ENCODE data around the gene AURKAIP1.
A peak's percentile ranks its signal among the peaks of the same experiment; 100 is the strongest.

AURKAIP1 gene

DNA sequence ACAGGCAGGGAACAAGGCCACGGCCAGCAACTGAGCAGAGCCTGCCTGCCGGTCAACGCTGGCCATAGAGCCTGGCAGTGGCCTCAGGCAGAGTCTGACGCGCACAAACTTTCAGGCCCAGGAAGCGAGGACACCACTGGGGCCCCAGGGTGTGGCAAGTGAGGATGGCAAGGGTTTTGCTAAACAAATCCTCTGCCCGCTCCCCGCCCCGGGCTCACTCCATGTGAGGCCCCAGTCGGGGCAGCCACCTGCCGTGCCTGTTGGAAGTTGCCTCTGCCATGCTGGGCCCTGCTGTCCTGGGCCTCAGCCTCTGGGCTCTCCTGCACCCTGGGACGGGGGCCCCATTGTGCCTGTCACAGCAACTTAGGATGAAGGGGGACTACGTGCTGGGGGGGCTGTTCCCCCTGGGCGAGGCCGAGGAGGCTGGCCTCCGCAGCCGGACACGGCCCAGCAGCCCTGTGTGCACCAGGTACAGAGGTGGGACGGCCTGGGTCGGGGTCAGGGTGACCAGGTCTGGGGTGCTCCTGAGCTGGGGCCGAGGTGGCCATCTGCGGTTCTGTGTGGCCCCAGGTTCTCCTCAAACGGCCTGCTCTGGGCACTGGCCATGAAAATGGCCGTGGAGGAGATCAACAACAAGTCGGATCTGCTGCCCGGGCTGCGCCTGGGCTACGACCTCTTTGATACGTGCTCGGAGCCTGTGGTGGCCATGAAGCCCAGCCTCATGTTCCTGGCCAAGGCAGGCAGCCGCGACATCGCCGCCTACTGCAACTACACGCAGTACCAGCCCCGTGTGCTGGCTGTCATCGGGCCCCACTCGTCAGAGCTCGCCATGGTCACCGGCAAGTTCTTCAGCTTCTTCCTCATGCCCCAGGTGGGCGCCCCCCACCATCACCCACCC is 43.7 kb downstream of the AURKAIP1 start, which contains the start of gene TAS1R3:
TAS1R3 (plus strand) TSS at position 213 of the 898 bp plus-strand sequence; CDS start at position 279, 66 bp downstream.
- no peak for DNase-seq

DNA sequence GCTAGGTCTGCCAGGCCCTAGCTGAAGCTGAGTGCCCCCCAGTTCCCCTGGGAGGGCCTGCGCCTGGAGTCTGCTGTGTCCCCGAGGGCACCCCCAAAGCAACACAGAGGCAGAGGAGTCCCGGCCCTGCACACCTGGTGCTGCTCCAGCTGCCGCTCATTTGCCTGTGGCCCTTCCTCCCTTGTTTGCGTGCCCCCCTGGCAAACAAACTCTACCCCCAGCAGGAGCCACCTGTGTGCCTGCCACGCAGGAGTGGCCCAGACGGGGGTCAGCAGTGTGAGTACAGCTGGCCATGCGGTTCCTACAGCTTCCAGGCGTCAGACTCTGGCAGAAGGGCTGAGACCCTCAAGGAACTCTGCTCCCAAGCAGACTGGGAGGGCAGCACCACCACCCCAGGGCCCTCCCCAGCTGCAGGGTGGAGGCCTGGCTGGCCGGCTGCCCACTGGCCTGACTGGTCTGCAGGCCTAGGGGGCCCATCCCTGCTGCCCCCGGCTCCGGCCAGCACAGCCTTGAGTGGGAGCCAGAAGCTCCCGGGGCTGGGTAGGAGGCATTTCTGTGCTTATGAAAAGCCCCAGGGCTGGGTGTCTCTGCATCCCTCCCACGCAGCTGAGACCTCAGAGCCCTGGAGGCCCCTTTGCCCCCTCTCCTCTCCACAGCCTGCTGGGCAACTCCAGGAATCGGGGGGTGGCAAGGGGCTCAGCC is 44.5 kb downstream of the AURKAIP1 start:
- no peak for DNase-seq

DNA sequence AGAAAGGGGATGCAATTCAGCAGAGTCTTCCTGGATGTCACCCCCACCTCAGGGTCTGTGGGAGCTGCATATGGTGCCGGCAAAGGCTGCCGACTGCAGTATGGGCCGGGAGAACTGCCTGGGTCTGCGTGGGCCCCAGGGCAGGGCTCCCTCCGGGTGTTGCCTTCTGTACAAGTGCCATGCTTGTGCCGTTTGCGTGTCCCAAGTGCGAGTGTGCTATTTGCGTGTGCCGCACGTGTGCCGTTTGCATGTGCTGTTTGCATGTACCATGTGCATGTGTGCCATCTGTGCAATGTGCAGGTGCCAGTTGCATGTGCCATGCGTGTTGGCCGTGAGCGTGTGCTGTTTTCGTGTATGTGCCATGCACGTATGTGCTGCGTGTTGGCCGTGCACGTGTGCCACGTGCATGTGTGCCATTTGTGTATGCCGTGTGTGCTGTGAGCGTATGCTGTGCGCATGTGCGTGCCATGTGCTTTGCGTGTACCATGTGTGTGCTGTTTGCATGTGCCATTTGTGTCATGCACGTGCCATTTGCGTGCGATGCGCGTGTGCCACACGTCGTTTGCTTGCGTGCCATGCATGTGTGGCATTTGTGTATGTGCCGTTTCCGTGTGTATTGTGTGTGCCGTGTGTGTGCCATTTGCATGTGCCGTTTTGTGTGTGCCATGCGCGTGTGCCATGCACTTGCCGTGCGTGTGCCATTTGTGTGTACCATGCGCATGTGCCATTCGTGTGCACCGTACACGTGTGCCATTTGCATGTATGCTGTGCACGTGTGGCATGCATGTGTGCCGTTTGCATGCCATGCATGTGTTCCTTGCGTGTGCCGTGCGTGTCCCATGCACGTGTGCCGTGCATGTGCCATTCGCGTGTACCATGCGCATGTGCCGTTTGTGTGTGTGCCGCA is 45.5 kb downstream of the AURKAIP1 start:
- DNase-seq, result no peak

DNA sequence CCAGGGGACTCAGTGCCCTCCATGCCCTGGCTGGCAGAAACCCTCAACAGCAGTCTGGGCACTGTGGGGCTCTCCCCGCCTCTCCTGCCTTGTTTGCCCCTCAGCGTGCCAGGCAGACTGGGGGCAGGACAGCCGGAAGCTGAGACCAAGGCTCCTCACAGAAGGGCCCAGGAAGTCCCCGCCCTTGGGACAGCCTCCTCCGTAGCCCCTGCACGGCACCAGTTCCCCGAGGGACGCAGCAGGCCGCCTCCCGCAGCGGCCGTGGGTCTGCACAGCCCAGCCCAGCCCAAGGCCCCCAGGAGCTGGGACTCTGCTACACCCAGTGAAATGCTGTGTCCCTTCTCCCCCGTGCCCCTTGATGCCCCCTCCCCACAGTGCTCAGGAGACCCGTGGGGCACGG is 46.8 kb downstream of the AURKAIP1 start:
- DNase-seq, result no peak

DNA sequence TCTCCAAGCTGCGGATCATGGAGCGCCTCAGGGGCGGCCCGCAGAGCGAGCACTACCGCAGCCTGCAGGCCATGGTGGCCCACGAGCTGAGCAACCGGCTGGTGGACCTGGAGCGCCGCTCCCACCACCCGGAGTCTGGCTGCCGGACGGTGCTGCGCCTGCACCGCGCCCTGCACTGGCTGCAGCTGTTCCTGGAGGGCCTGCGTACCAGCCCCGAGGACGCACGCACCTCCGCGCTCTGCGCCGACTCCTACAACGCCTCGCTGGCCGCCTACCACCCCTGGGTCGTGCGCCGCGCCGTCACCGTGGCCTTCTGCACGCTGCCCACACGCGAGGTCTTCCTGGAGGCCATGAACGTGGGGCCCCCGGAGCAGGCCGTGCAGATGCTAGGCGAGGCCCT is 47.7 kb downstream of the AURKAIP1 start:
- DNase-seq, result no peak

DNA sequence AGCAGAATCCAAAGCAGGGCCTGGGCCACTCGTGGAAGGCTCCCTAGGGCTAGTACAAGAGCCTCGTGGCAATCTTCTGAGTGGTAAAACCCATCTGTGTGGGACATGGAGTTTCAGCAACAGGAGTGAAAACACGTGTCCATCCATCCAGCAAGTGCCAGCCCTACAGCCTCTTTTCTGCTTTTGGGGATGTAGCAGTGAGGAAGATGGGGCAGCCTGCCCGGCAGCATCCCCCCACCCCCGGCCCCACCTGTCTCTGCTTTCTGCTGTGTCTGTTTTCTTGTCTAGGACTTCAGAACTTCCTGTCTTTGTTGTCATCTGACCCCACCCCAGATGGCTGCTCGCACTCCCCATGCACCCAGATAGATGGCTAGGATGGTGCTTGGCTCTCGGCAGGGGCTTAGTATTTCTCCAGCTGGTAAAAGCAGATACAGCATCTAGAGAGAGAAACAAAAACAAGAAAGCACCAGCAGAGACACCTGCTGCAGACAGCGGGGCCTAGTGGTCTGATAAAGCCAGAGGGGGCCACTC is 48.9 kb downstream of the AURKAIP1 start:
- no peak for DNase-seq

DNA sequence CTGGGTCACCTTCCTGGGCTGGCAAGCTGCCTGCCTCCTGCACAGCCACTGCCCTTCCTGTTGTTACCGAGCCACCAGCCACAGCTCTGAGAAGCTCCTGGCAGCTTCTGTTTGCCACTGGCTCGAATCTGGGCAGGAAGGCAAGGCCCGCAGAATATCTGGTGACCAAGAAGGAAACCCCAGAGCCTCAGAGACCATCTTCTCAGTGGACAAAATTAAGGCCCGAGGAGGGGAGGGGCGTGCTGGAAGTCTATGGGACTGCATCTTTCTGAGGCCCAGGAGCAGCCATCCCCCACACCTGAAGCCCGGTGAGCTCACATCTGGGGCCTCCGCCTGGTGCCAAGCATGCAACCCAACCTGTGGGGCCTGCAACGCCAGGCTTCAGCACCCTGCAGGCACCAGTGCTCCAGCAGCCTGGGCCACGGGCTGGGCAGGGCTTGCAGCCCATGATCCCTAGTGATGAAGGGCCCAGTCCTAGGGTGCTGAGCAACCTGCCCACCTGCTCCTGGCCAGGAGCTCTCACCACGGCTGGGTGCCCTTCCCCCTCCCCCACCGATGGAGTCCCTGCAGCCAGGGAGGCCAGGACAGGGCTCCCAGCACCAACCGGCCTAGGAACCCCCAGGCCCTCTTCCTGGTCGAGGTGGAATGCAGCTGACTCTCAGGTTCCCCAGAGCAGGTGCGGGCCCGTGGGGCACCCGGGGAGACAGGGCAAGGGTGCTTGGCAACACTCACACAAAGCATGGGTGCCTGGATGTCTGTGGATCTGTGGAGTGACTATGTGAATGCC is 49.5 kb downstream of the AURKAIP1 start:
- DNase-seq, result peak; percentile 16

DNA sequence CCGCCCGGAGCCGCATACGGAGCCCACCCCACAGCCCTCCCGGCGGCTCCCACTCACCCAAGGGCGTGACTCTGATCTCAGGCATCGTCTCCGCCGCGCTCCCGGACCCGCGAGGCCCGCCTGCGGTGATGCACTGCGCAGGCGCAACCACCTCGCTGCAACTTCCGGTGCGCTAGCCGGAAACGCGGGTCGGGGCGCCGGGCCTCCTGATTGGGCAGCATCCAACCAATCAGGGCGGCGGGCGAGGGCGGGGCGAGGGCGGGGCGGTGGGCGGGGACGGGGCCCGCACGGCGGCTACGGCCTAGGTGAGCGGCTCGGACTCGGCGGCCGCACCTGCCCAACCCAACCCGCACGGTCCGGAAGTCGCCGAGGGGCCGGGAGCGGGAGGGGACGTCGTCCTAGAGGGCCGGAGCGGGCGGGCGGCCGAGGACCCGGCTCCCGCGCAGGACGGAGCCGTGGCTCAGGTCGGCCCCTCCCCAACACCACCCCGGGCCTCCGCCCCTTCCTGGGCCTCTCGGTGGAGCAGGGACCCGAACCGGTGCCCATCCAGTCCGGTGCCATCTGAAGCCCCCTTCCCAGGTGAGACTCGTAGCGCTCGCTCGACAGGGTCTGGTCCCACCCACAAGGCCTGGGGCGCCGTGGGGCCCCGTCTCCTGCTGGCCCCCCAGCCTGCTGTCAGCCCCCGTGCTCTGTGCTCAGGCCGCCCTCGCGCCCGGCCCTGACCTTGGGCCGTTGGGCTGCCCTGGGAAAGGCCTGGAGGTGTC is 50.3 kb downstream of the AURKAIP1 start, which contains the start of the genes CPTP and INTS11:
CPTP (plus strand) TSS at position 279 of the 764 bp plus-strand sequence. CDS start 2,109 bp downstream, outside the sequence.
INTS11 (minus strand) TSS at position 137 of the 764 bp plus-strand sequence; CDS start at position 85, 52 bp downstream.
- DNase-seq, result peak; percentile 96

DNA sequence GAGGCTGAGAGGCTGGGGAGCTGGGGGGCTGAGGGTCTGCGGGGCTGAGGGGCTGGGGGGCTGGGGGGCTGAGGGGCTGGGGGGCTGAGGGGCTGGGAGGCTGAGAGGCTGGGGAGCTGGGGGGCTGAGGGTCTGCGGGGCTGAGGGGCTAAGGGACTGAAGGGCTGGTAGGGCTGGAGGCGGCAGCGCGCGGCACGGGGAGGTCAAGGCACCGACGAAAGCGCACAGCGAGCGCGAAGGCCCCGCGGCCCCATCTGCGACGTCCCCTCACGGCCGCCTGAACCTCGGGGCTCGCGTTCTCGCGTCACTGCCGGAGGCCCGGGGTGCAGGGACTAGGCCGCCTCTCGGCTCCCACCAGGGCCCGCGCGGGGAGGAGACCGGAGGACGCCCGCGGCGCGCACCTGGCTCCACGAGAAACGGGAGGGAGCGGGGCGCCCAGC is 50.9 kb downstream of the AURKAIP1 start:
- no peak for DNase-seq
